H1 (cell line): ENCODE results near the gene PSD.

Experiments used
- CTCF ChIP-seq, 3 experiments: IDR thresholded peaks; 1 replicate in 2 of 3; 2 replicates in 1 of 3; pipeline versions ENCODE4 v1.5.1 to v1.6.1; 2011; ENCODE audit warnings: low read length in 3 of 3, mild to moderate bottlenecking in 3 of 3, inconsistent platforms in 2 of 3, low read depth in 1 of 3, moderate library complexity in 1 of 3; ENCODE audit not compliant: insufficient read depth in 1 of 3; ENCODE audit errors: control extremely low read depth in 1 of 3
- JUND ChIP-seq: IDR thresholded peaks from 2 replicates; pipeline ENCODE4 v1.6.1; 2011; ENCODE audit warnings: mild to moderate bottlenecking, improper control_type of control experiment, low read length
- ZNF274 ChIP-seq: IDR thresholded peaks from 2 replicates; pipeline ENCODE4 v1.7.0; 2012; ENCODE audit warnings: low read length, borderline replicate concordance; ENCODE audit errors: extremely low read depth

- no peak for TF ChIP-seq CTCF (IDR thresholded peaks at IDR 0.05; ENCODE audit: control extremely low read depth in 1 of 3, insufficient read depth in 1 of 3, low read depth in 1 of 3, low read length in 3 of 3)
- no peak for TF ChIP-seq ZNF274
- TF ChIP-seq JUND = no peak
Observed at GRCh38 chr10:102397222-102398171, 21.1 kb downstream of the PSD start.
